Heart left ventricle (tissue), 16 donors: Measurements from ENCODE around the gene CCT5. TPM values are rescaled to one million over a fixed set of nuclear protein-coding genes. Genes with fewer than 3 reads are reported as not detected.

Experiments
- ATAC-seq, 4 donors: fragments of 200-7000 bp; cut with Tn5 transposase; one replicate each; pipeline ENCODE4 v1.9.1; 2020 to 2022; ENCODE audit warnings: moderate library complexity in 4 of 4, mild to moderate bottlenecking in 3 of 4, moderate number of reproducible peaks in 1 of 4
- DNase-seq, 5 donors: peaks; one replicate each; pipeline ENCODE4 v3.0.0-alpha.2; 2020
- H3K27ac ChIP-seq, 12 donors: fragments of 200-600 bp; sonication (generic) in 4 of 12; one replicate each; pipeline versions ENCODE4 v1.5.0 to v1.8.0; 2016 to 2022; ENCODE audit warnings: mild to moderate bottlenecking in 2 of 12
- H3K27me3 ChIP-seq, 9 donors: fragments of 200-600 bp; sonication (generic) in 2 of 9; one replicate each; pipeline versions ENCODE4 v1.5.1 to v1.8.0; 2016 to 2022; ENCODE audit warnings: mild to moderate bottlenecking in 3 of 9
- H3K36me3 ChIP-seq, 9 donors: fragments of 200-600 bp; sonication (generic) in 2 of 9; one replicate each; pipeline versions ENCODE4 v1.5.0 to v1.8.0; 2018 to 2022; ENCODE audit warnings: mild to moderate bottlenecking in 2 of 9
- H3K4me1 ChIP-seq, 12 donors: fragments of 200-600 bp; sonication (generic) in 4 of 12; one replicate each; pipeline versions ENCODE4 v1.5.0 to v1.8.0; 2016 to 2022; ENCODE audit warnings: mild to moderate bottlenecking in 3 of 12
- H3K4me3 ChIP-seq, 12 donors: fragments of 200-600 bp; sonication (generic) in 4 of 12; one replicate each; pipeline versions ENCODE4 v1.5.0 to v1.8.0; 2017 to 2022; ENCODE audit warnings: mild to moderate bottlenecking in 9 of 12, moderate library complexity in 4 of 12
- H3K9me3 ChIP-seq, 12 donors: fragments of 200-600 bp; sonication (generic) in 4 of 12; one replicate each; pipeline versions ENCODE4 v1.5.0 to v1.8.0; 2016 to 2022; ENCODE audit warnings: mild to moderate bottlenecking in 1 of 12
- CTCF ChIP-seq, 12 donors: fragments of 200-600 bp; sonication (generic) in 4 of 12; IDR thresholded peaks; one replicate each; pipeline versions ENCODE4 v1.5.0 to v1.8.0; 2018 to 2022; ENCODE audit warnings: antibody characterized with exemption in 12 of 12, mild to moderate bottlenecking in 5 of 12
- POLR2A ChIP-seq, 2 donors: fragments of 450-650 bp; IDR thresholded peaks; one replicate each; pipeline ENCODE4 v1.6.1; 2017; ENCODE audit warnings: antibody characterized with exemption in 2 of 2, mild to moderate bottlenecking in 2 of 2, moderate library complexity in 2 of 2
- WGBS, 4 donors: extraction: QIAGEN DNeasy Blood & Tissue Kit in 2 of 4; methylation state at CpG; one replicate each; pipeline versions ENCODE4 v1.1.5 to v1.1.7; 2013 to 2018; 5-methylcytosine and 5-hydroxymethylcytosine counted together
- intact Hi-C, 10 donors: fragments of 100-400 bp; cut with DNase I; formaldehyde crosslinking; loops; one replicate each; pipeline versions ENCODE4 v1.11.1 to v1.14.2; 2022
- polyA plus RNA-seq, 2 donors: library from polyadenylated mRNA; stranded (reverse); fragments of 200-250 nt; gene quantifications; one replicate each; pipeline ENCODE4 v1.2.3, GENCODE V29; 2013
- total RNA-seq, 9 donors: library from RNA; depleted of rRNA in 2 of 9; stranded (reverse); fragments of >200 nt in 2 of 9; fragmentation: NEBNext Ultra II Directional in 3 of 9; extraction: Animal tissue kit (Norgen Biotek cat#: 25700) in 3 of 9; gene quantifications; one replicate each; pipeline versions ENCODE4 v1.1.0 to v1.2.4, GENCODE V29; 2016 to 2023
- donor health status: ischemic (EF 13 %, LVEDD 7.1; RV severe dilation, severe dysfunction).
- donor health status: healthy with polysubstance abuse.
- donor health status: DM: no; HTN: yes; CAD: no.
- donor health status: DM: no; HTN: no; CAD: no.
- donor health status: ischemic (EF 25% LVEDD 6.9; RV normal size, moderate dysfunction).
- donor health status: ischemic (EF 25% LVEDD 5.7; RV mildly dilated, moderate dysfunction).
- donor health status: healthy.
- donor health status: DM: yes; HTN: yes; CAD: no.
- donor health status: ischemic (EF 35%, LVEDD 5.7; RV mildly dilated, moderate dysfunction).
- donor health status: nonischemic (EF 11% LVEDD 7.7; RV severe dilation, severe dysfunction).
- donor health status: DM: yes; HTN: yes; CAD: no.
- donor health status: PGD.
- donor health status: ischemic (EF 29% LVEDD 5.4; RV normal size, mild dysfunction).
- donor health status: nonischemic (EF 23%, LVEDD 6.1; RV moderate dilation, normal function).

The CCT5 gene
- total and polyA plus RNA-seq, 11 donors: 73.1 to 318 (median 108) TPM

- Histone ChIP-seq H3K4me1 (peaks cover 0 to 9% (median 0%) of the 10 kb centered on the region in 12 donors), H3K4me3 (no peak overlapping the region), H3K27ac (no peak overlapping the region), H3K36me3 (peaks cover 0 to 3% (median 0%) of the 10 kb centered on the region in 9 donors), H3K27me3 (no peaks in the 10 kb centered on the region), H3K9me3 (no peaks in the 10 kb centered on the region)
- intact Hi-C loops: loop anchor here in 1 of 10 donors (10.0 kb wide), 1 partner anchor 327 kb away; no protein-coding TSS in a partner anchor
- no peak for ATAC-seq
- WGBS, 4 donors: 71 to 77% (median 73%) methylated on average over 14 of the region's 14 CpGs
- no peak for TF ChIP-seq POLR2A (IDR thresholded peaks at IDR 0.05)
- TF ChIP-seq CTCF (IDR thresholded peaks at IDR 0.05): no peak
- DNase-seq: no peak
Observed at GRCh38 chr5:10297646-10298204, 47.6 kb downstream of the CCT5 start.

GRCh38 chr5:10300246-10300645, 50.2 kb downstream of the CCT5 start:
- H3K9me3 ChIP-seq: no peaks in the 10 kb centered on the region
- no peaks in the 10 kb centered on the region for H3K27me3 ChIP-seq
- peaks cover 0 to 27% (median 8%) of the 10 kb centered on the region in 12 donors for H3K4me1 ChIP-seq
- no peak for ATAC-seq
- no peak for DNase-seq
- peaks cover 0 to 3% (median 0%) of the 10 kb centered on the region in 9 donors for H3K36me3 ChIP-seq
- intact Hi-C loops: no loop called here
- no peak overlapping the region for H3K4me3 ChIP-seq
- WGBS, 4 donors: 89 to 95% (median 90%) methylated on average over 5 of the region's 5 CpGs
- TF ChIP-seq POLR2A (IDR thresholded peaks at IDR 0.05) (no peak), CTCF (IDR thresholded peaks at IDR 0.05) (no peak)
- H3K27ac ChIP-seq: no peak overlapping the region

- H3K9me3 ChIP-seq: no peaks in the 10 kb centered on the region
- WGBS, 4 donors: 67 to 78% (median 74%) methylated on average over 7 of the region's 7 CpGs
- no peak for TF ChIP-seq POLR2A (IDR thresholded peaks at IDR 0.05)
- no peak for TF ChIP-seq CTCF (IDR thresholded peaks at IDR 0.05)
- DNase-seq (no peak), ATAC-seq (no peak)
- peaks cover 0 to 29% (median 9%) of the 10 kb centered on the region in 12 donors for H3K4me1 ChIP-seq
- H3K36me3 ChIP-seq: peaks cover 0 to 3% (median 0%) of the 10 kb centered on the region in 9 donors
- H3K27me3 ChIP-seq: no peaks in the 10 kb centered on the region
- intact Hi-C loops: no loop called here
- H3K4me3 ChIP-seq: peak overlapping the region in 7 of 12 donors; percentile 3 to 30 (median 26)
- H3K27ac ChIP-seq: peak overlapping the region in 11 of 12 donors; percentile 11 to 80 (median 70)
Observed at GRCh38 chr5:10301266-10301665, 51.2 kb downstream of the CCT5 start.

- no peaks in the 10 kb centered on the region for H3K27me3 ChIP-seq
- H3K9me3 ChIP-seq: no peaks in the 10 kb centered on the region
- peak overlapping the region; percentile 32 to 81 (median 71) for H3K27ac ChIP-seq
- ATAC-seq (peak; percentile 94 to 97 (median 96)), DNase-seq (peak; percentile 83 to 93 (median 87))
- intact Hi-C loops: loop anchor here in 1 of 10 donors (1.0 kb wide), 1 partner anchor 49 kb away; no protein-coding TSS in a partner anchor
- TF ChIP-seq CTCF (IDR thresholded peaks at IDR 0.05): no peak
- TF ChIP-seq POLR2A (IDR thresholded peaks at IDR 0.05): no peak
- WGBS, 4 donors: 60 to 66% (median 63%) methylated on average over 11 of the region's 11 CpGs
- peaks cover 0 to 36% (median 12%) of the 10 kb centered on the region in 12 donors for H3K4me1 ChIP-seq
- peaks cover 0 to 3% (median 0%) of the 10 kb centered on the region in 9 donors for H3K36me3 ChIP-seq
- peak overlapping the region in 7 of 12 donors; percentile 3 to 30 (median 26) for H3K4me3 ChIP-seq
Observed at GRCh38 chr5:10301842-10302610, 51.9 kb downstream of the CCT5 start.
